AG08396 (cell line): ENCODE measurements around the gene PRKG1.
"Not testable (repeated sequence)": the region's sequence is repeated elsewhere in the genome, so short reads cannot be mapped to it uniquely, and the experiment has no call there.

Experiments used
- DNase-seq: peaks from one replicate; pipeline ENCODE4 v3.0.0; 2012; ENCODE audit warnings: low spot score, mixed read lengths

The PRKG1 gene

GRCh38 chr10:51227897-51228713, 153.8 kb downstream of the PRKG1 start:
- DNase-seq = no peak

GRCh38 chr10:51228714-51229100, 154.4 kb downstream of the PRKG1 start:
- no peak for DNase-seq

- DNase-seq = no peak
Observed at GRCh38 chr10:51230887-51231585, 156.7 kb downstream of the PRKG1 start.

- no peak for DNase-seq
Observed at GRCh38 chr10:51231754-51232153, 157.5 kb downstream of the PRKG1 start.

GRCh38 chr10:51233337-51234100, 159.2 kb downstream of the PRKG1 start:
- no peak for DNase-seq

- no peak for DNase-seq
Observed at GRCh38 chr10:51235865-51236264, 161.6 kb downstream of the PRKG1 start.

GRCh38 chr10:51239006-51239405, 164.7 kb downstream of the PRKG1 start:
- DNase-seq = no peak

- no peak for DNase-seq
Observed at GRCh38 chr10:51241461-51241860, 167.2 kb downstream of the PRKG1 start.

- DNase-seq = no peak
Observed at GRCh38 chr10:51242393-51242792, 168.1 kb downstream of the PRKG1 start.

- DNase-seq = no peak
Observed at GRCh38 chr10:51244309-51244708, 170.0 kb downstream of the PRKG1 start.

GRCh38 chr10:51244748-51245490, 170.6 kb downstream of the PRKG1 start:
- peak; percentile 31 for DNase-seq

GRCh38 chr10:51246156-51246555, 171.9 kb downstream of the PRKG1 start:
- DNase-seq = no peak

GRCh38 chr10:51250278-51250920, 176.1 kb downstream of the PRKG1 start:
- no peak for DNase-seq

GRCh38 chr10:51251110-51251509, 176.8 kb downstream of the PRKG1 start:
- no peak for DNase-seq

- no peak for DNase-seq
Observed at GRCh38 chr10:51255381-51255780, 181.1 kb downstream of the PRKG1 start.

GRCh38 chr10:51257511-51258248, 183.4 kb downstream of the PRKG1 start:
- peak; percentile 14 for DNase-seq

GRCh38 chr10:51260376-51260775, 186.1 kb downstream of the PRKG1 start:
- DNase-seq = no peak

- DNase-seq = no peak
Observed at GRCh38 chr10:51266496-51266895, 192.2 kb downstream of the PRKG1 start.

- DNase-seq = not testable (repeated sequence)
Observed at GRCh38 chr10:51267980-51268570, 193.8 kb downstream of the PRKG1 start.

GRCh38 chr10:51269821-51270220, 195.5 kb downstream of the PRKG1 start:
- peak; percentile 29 for DNase-seq
